ENCODE results near the gene FLNB. TPM values are rescaled to one million over a fixed set of nuclear protein-coding genes. Genes with fewer than 3 reads are reported as not detected.
A peak's percentile ranks its signal among the peaks of the same experiment; 100 is the strongest.

FLNB gene
- total RNA-seq, 1 experiment from 2014 or later = 127 TPM

DNA sequence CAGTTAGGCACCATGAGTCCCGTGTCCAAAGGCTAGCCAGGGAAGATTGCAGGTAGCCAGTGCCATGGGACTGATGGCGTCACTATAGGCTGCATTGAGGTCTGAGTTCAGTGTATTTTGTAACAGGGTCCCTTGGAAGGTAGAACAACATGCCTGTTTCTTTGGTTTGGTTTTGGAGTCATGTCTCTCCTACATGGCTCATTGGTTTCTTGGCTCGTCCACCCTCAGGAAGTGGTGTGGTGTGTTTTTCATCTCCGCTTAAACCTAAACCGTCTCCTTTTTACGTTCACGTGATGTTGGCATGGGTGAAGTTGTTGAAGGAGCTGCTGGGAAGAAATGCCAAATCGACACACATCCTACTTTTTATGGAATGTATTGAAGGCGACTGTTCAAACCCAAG lies 71.6 kb downstream of the FLNB start (continued):
- TF ChIP-seq, protein P1, sequence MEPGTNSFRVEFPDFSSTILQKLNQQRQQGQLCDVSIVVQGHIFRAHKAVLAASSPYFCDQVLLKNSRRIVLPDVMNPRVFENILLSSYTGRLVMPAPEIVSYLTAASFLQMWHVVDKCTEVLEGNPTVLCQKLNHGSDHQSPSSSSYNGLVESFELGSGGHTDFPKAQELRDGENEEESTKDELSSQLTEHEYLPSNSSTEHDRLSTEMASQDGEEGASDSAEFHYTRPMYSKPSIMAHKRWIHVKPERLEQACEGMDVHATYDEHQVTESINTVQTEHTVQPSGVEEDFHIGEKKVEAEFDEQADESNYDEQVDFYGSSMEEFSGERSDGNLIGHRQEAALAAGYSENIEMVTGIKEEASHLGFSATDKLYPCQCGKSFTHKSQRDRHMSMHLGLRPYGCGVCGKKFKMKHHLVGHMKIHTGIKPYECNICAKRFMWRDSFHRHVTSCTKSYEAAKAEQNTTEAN (CRISPR knock-in tag; IDR thresholded peaks at IDR 0.05) = no peak
- TF ChIP-seq EMX1 (CRISPR knock-in tag; IDR thresholded peaks at IDR 0.05) (no peak), IRF2 (CRISPR knock-in tag; IDR thresholded peaks at IDR 0.05; ENCODE audit: borderline replicate concordance, low read depth) (no peak), ZNF416 (CRISPR knock-in tag; IDR thresholded peaks at IDR 0.05) (no peak), JAZF1 (CRISPR knock-in tag; IDR thresholded peaks at IDR 0.05) (no peak), SP1 (CRISPR knock-in tag; conservative IDR thresholded peaks at IDR 0.05) (no peak), GRHL2 (CRISPR knock-in tag; IDR thresholded peaks at IDR 0.05; ENCODE audit: insufficient replicate concordance, severe bottlenecking) (no peak)
- TF ChIP-seq, protein P2, sequence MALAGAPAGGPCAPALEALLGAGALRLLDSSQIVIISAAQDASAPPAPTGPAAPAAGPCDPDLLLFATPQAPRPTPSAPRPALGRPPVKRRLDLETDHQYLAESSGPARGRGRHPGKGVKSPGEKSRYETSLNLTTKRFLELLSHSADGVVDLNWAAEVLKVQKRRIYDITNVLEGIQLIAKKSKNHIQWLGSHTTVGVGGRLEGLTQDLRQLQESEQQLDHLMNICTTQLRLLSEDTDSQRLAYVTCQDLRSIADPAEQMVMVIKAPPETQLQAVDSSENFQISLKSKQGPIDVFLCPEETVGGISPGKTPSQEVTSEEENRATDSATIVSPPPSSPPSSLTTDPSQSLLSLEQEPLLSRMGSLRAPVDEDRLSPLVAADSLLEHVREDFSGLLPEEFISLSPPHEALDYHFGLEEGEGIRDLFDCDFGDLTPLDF (CRISPR knock-in tag; IDR thresholded peaks at IDR 0.05) = no peak
- TF ChIP-seq, protein P3, sequence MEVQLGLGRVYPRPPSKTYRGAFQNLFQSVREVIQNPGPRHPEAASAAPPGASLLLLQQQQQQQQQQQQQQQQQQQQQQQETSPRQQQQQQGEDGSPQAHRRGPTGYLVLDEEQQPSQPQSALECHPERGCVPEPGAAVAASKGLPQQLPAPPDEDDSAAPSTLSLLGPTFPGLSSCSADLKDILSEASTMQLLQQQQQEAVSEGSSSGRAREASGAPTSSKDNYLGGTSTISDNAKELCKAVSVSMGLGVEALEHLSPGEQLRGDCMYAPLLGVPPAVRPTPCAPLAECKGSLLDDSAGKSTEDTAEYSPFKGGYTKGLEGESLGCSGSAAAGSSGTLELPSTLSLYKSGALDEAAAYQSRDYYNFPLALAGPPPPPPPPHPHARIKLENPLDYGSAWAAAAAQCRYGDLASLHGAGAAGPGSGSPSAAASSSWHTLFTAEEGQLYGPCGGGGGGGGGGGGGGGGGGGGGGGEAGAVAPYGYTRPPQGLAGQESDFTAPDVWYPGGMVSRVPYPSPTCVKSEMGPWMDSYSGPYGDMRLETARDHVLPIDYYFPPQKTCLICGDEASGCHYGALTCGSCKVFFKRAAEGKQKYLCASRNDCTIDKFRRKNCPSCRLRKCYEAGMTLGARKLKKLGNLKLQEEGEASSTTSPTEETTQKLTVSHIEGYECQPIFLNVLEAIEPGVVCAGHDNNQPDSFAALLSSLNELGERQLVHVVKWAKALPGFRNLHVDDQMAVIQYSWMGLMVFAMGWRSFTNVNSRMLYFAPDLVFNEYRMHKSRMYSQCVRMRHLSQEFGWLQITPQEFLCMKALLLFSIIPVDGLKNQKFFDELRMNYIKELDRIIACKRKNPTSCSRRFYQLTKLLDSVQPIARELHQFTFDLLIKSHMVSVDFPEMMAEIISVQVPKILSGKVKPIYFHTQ (CRISPR knock-in tag; IDR thresholded peaks at IDR 0.05) = no peak
- TF ChIP-seq, protein P4, sequence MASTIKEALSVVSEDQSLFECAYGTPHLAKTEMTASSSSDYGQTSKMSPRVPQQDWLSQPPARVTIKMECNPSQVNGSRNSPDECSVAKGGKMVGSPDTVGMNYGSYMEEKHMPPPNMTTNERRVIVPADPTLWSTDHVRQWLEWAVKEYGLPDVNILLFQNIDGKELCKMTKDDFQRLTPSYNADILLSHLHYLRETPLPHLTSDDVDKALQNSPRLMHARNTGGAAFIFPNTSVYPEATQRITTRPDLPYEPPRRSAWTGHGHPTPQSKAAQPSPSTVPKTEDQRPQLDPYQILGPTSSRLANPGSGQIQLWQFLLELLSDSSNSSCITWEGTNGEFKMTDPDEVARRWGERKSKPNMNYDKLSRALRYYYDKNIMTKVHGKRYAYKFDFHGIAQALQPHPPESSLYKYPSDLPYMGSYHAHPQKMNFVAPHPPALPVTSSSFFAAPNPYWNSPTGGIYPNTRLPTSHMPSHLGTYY (CRISPR knock-in tag; IDR thresholded peaks at IDR 0.05) = no peak
- TF ChIP-seq, protein P5, sequence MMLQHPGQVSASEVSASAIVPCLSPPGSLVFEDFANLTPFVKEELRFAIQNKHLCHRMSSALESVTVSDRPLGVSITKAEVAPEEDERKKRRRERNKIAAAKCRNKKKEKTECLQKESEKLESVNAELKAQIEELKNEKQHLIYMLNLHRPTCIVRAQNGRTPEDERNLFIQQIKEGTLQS (CRISPR knock-in tag; conservative IDR thresholded peaks at IDR 0.05) = no peak
- TF ChIP-seq, protein P6, sequence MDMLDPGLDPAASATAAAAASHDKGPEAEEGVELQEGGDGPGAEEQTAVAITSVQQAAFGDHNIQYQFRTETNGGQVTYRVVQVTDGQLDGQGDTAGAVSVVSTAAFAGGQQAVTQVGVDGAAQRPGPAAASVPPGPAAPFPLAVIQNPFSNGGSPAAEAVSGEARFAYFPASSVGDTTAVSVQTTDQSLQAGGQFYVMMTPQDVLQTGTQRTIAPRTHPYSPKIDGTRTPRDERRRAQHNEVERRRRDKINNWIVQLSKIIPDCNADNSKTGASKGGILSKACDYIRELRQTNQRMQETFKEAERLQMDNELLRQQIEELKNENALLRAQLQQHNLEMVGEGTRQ (CRISPR knock-in tag; IDR thresholded peaks at IDR 0.05) = no peak
- TF ChIP-seq, protein P7, sequence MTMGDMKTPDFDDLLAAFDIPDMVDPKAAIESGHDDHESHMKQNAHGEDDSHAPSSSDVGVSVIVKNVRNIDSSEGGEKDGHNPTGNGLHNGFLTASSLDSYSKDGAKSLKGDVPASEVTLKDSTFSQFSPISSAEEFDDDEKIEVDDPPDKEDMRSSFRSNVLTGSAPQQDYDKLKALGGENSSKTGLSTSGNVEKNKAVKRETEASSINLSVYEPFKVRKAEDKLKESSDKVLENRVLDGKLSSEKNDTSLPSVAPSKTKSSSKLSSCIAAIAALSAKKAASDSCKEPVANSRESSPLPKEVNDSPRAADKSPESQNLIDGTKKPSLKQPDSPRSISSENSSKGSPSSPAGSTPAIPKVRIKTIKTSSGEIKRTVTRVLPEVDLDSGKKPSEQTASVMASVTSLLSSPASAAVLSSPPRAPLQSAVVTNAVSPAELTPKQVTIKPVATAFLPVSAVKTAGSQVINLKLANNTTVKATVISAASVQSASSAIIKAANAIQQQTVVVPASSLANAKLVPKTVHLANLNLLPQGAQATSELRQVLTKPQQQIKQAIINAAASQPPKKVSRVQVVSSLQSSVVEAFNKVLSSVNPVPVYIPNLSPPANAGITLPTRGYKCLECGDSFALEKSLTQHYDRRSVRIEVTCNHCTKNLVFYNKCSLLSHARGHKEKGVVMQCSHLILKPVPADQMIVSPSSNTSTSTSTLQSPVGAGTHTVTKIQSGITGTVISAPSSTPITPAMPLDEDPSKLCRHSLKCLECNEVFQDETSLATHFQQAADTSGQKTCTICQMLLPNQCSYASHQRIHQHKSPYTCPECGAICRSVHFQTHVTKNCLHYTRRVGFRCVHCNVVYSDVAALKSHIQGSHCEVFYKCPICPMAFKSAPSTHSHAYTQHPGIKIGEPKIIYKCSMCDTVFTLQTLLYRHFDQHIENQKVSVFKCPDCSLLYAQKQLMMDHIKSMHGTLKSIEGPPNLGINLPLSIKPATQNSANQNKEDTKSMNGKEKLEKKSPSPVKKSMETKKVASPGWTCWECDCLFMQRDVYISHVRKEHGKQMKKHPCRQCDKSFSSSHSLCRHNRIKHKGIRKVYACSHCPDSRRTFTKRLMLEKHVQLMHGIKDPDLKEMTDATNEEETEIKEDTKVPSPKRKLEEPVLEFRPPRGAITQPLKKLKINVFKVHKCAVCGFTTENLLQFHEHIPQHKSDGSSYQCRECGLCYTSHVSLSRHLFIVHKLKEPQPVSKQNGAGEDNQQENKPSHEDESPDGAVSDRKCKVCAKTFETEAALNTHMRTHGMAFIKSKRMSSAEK (CRISPR knock-in tag; IDR thresholded peaks at IDR 0.05; ENCODE audit: borderline replicate concordance) = no peak

DNA sequence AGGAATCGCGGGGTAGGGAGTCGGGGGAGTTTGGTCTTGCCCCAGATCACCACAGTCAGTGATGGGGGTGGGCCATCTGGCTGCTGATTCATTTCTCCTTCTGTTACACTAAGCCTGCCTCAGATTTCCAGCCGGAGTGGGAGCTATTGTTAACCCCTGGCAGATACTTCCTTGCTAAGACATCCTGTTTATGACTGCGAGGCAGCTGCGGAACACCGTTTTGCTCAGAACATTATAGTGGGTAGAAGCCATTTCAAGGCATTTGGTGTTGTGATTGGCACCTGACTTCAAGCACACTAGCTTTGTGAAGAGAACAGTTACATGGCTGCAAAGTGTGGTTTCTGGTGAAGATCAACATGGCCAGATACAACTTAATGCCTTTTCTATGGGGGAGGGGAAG lies 73.8 kb downstream of the FLNB start:
- DNase-seq (ENCODE audit: low spot score) = no peak
- Mint-ChIP-seq H3K27ac (peak overlapping the region; percentile 94), H3K4me3 (no peak overlapping the region), H3K27me3 (ENCODE audit: low read depth) (no peaks in the 10 kb centered on the region), H3K36me3 (peaks cover 39% of the 10 kb centered on the region), H3K4me1 (peaks cover 21% of the 10 kb centered on the region), H3K9me3 (no peaks in the 10 kb centered on the region)
- TF ChIP-seq SMAD3 (CRISPR knock-in tag; IDR thresholded peaks at IDR 0.05; ENCODE audit: borderline replicate concordance) (no peak), ZNF219 (CRISPR knock-in tag; IDR thresholded peaks at IDR 0.05; ENCODE audit: borderline replicate concordance) (no peak), FOXJ3 (CRISPR knock-in tag; IDR thresholded peaks at IDR 0.05; ENCODE audit: borderline replicate concordance) (no peak), ZNF671 (CRISPR knock-in tag; IDR thresholded peaks at IDR 0.05) (no peak), CBFB (CRISPR knock-in tag; IDR thresholded peaks at IDR 0.05; ENCODE audit: low read depth) (no peak), IRF2 (CRISPR knock-in tag; IDR thresholded peaks at IDR 0.05; ENCODE audit: borderline replicate concordance, low read depth) (no peak), ZNF263 (CRISPR knock-in tag; IDR thresholded peaks at IDR 0.05; ENCODE audit: low read depth) (no peak), JAZF1 (CRISPR knock-in tag; IDR thresholded peaks at IDR 0.05) (no peak), NR3C1 (CRISPR knock-in tag; conservative IDR thresholded peaks at IDR 0.05; ENCODE audit: low read depth) (no peak)
- TF ChIP-seq, protein P8, sequence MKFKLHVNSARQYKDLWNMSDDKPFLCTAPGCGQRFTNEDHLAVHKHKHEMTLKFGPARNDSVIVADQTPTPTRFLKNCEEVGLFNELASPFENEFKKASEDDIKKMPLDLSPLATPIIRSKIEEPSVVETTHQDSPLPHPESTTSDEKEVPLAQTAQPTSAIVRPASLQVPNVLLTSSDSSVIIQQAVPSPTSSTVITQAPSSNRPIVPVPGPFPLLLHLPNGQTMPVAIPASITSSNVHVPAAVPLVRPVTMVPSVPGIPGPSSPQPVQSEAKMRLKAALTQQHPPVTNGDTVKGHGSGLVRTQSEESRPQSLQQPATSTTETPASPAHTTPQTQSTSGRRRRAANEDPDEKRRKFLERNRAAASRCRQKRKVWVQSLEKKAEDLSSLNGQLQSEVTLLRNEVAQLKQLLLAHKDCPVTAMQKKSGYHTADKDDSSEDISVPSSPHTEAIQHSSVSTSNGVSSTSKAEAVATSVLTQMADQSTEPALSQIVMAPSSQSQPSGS (CRISPR knock-in tag; IDR thresholded peaks at IDR 0.05; ENCODE audit: borderline replicate concordance, low read depth) = no peak
- ATAC-seq = no peak
- ChIA-PET CTCF (no interaction called here), POLR2A (interaction anchor here (0.7 kb wide), 1 partner anchor 131 kb away, joined by 3 read pairs; no protein-coding TSS in a partner anchor)
